ENCODE results near the gene ITPK1.

DNA sequence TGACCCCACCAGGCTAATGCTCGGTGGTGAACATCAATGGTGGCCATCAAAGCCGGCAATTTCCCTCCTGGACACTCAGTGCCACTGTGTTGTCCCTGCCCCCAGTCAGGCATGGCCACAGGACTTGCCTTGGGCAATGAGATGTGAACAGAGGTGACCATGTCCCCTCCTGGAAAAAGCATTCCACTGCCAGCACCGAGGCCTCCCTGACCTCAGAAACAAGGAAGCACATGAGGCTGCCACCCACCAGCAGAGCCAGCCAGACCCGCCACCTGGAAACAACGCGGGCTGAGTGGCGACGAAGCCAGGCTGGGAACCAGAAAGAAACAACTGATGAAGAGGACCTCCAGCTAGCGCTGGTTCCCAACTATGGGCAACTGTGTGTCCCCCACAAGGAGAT, 31.8 kb downstream of the ITPK1 start:
- TF ChIP-seq POLR2AphosphoS5 (IDR thresholded peaks at IDR 0.05; ENCODE audit: low read depth, low read length): no peak
- TF ChIP-seq, protein P1, sequence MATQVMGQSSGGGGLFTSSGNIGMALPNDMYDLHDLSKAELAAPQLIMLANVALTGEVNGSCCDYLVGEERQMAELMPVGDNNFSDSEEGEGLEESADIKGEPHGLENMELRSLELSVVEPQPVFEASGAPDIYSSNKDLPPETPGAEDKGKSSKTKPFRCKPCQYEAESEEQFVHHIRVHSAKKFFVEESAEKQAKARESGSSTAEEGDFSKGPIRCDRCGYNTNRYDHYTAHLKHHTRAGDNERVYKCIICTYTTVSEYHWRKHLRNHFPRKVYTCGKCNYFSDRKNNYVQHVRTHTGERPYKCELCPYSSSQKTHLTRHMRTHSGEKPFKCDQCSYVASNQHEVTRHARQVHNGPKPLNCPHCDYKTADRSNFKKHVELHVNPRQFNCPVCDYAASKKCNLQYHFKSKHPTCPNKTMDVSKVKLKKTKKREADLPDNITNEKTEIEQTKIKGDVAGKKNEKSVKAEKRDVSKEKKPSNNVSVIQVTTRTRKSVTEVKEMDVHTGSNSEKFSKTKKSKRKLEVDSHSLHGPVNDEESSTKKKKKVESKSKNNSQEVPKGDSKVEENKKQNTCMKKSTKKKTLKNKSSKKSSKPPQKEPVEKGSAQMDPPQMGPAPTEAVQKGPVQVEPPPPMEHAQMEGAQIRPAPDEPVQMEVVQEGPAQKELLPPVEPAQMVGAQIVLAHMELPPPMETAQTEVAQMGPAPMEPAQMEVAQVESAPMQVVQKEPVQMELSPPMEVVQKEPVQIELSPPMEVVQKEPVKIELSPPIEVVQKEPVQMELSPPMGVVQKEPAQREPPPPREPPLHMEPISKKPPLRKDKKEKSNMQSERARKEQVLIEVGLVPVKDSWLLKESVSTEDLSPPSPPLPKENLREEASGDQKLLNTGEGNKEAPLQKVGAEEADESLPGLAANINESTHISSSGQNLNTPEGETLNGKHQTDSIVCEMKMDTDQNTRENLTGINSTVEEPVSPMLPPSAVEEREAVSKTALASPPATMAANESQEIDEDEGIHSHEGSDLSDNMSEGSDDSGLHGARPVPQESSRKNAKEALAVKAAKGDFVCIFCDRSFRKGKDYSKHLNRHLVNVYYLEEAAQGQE (IDR thresholded peaks at IDR 0.05; ENCODE audit: insufficient read depth in 1 of 2, low read depth in 2 of 2, low read length in 2 of 2): no peak
- no peak for TF ChIP-seq FOXP2 (optimal IDR thresholded peaks at IDR 0.05; ENCODE audit: borderline replicate concordance, extremely low read depth, extremely low read length, insufficient read depth)
- TF ChIP-seq TAF1 (IDR thresholded peaks at IDR 0.05; ENCODE audit: borderline replicate concordance, insufficient read depth, low read length): no peak

Measured in PFSK-1 (cell line).